Stimulated activated CD4-positive, alpha-beta T cell treated with anti-CD3 and anti-CD28 coated beads, Interleukin-12 subunit alpha, Interleukin-12 subunit beta, amount 100 ng/mL, for 24 hours (primary cell): ENCODE measurements around the gene HTR1B.

Experiments used
- DNase-seq, 2 experiments: peaks; one replicate each; pipeline ENCODE4 v3.0.0-alpha.2; 2020; ENCODE audit warnings: low read depth in 2 of 2

The HTR1B gene

GRCh38 chr6:77456531-77457248, 6.6 kb downstream of the HTR1B start:
- DNase-seq = no peak

- no peak for DNase-seq
These were observed 8.0 kb downstream of the HTR1B start for GRCh38 chr6:77455271-77455670.

GRCh38 chr6:77454386-77454785, 8.9 kb downstream of the HTR1B start:
- DNase-seq = no peak

DNA sequence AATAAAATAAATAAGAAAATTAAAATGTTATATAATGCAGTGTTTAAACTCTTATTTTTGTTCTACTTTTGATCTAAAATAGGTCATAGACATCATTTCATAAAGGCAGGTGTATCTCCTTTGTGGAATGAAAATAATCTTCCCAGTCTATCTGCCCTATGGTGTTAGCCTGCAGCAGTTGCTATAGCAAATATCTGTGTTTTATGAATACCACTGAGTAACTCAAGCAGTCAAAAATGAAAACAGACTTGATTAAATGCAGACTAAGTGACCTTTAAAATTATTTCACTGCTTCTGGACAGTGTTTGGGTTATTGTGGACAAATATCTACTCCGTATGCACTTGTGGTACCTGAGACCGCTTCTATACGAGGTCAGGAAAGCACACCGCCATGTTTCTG, 11.8 kb downstream of the HTR1B start:
- DNase-seq = no peak

GRCh38 chr6:77450924-77451323, 12.4 kb downstream of the HTR1B start:
- DNase-seq = no peak

DNA sequence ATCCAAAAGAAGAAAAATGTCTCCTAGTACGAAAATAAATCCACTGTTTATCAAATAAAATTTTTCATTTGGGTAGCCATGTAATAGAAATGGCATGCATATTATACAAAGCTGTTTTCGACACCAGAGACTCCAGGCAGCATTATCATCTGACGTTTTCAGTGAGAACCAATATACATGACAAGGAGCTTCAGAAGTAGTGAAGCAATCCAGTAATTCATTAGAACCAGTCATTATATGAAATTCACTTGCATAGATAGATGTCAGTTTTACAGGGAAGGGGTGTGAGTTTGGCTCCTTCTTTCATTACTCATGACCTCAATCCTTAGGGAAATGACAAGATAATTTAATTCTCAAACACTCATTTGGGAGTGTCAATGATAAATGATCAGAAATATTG, 14.7 kb downstream of the HTR1B start:
- DNase-seq = no peak

DNA sequence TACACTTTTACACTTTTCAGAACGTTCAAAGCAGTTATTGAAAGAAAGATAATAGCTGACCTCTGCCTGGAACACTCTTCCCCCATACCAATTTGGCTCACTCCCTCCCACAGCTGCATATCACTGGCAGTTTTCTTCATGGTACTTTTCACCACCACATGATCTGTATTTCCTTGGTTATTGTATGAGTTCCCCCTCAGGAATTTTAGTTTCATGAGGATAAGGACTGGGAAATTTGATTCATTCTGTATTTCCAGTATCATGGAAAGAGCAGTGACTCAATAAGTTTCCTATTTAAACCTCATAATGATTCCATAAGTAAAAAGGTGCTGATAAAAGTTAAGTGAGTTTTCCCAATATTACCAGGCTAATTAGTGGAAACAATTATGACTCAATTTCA, 16.0 kb downstream of the HTR1B start:
- no peak for DNase-seq

- DNase-seq = no peak
These were observed 17.0 kb downstream of the HTR1B start for GRCh38 chr6:77446249-77446648.

DNA sequence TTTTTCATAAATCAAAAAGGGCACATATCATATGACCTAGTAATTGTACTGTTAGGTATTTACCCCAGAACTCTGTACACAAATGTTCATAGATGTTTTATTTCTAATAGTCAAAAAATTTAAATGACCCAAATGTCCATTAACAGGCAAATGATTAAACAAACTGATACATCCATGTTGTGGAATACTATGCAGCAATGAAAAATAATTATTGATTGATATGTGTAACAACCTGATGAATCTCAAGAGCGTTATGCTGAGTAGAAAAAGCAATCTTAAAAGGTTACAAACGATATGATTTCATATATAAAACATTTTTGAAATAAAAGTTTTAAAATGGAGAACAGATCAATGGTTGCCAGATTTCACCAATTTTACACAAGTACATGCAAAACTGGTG, 18.1 kb downstream of the HTR1B start:
- no peak for DNase-seq

DNA sequence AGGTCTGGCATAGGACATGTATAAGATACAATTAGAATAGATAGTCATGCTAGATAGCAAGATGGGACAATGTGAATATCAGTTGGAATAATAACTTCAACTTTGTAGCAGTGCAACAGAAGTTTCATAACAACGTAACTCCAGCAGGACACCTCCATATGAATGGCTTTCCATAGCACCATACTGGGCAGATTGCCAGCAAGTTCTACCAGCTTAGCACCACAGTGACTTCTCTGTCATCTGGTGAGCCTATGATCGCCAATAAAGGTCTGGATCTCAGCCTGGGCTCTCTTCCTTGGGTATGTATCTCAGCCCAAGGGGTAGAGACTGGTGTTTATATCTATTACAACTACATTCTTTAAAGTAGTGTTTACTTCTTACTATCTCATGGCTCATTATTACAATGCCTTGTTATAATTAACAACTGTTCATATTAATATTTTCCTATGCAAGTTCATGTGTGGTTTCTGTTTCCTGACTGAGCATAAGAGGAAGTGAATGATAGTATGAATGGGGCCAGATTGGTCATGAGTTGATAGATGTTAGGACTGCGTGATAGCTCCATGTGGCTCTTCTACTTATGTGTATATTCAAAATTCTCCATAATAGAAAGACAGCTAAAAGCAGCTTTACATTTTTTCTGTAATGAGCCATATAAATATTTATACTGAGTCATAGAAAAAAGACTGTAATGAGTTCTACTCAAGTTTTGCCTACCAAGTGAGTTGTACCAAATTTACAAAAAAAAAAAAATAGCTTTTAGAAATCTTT, 22.9 kb downstream of the HTR1B start:
- no peak for DNase-seq

GRCh38 chr6:77433888-77434287, 29.4 kb downstream of the HTR1B start:
- no peak for DNase-seq

GRCh38 chr6:77430504-77430903, 32.8 kb downstream of the HTR1B start:
- DNase-seq = no peak

DNA sequence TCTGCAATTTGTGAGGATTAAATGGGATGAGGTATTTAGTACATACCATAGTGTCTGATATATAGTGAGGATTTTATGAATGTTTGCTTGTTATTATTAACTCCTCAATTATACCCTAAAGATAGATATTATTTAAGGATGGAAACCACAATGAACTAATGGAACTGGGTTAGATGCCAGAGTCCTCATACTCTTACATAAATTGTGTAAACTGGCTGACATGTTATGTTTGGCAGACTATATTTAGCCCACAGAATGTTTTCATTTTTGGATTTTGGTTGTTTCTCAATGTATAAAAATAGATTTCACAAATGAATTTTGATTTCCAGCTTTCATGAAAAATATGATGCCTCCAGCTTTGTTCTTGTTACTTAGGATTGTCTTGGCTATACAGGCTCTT, 37.6 kb downstream of the HTR1B start:
- no peak for DNase-seq

GRCh38 chr6:77425216-77425615, 38.1 kb downstream of the HTR1B start:
- DNase-seq = no peak

DNA sequence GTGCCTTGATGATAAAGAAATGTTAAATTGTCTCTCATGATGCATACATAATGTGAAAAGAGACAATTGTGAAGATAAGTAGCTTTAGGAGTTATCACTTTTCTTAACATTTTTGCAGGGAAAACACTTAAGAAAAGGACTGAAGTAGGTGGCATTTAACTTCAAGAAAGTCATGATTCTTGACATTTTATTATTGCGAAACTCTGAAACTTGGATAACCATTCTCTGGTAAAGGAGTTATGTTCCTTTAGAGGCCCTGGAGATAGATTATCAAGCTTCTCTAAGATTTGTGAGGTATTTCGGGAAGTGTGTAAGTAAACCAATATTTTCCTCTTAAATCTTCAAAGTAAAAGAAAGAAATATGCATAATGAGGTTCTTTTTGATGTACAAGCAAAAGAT, 38.5 kb downstream of the HTR1B start:
- DNase-seq = no peak

GRCh38 chr6:77416839-77417238, 46.5 kb downstream of the HTR1B start:
- no peak for DNase-seq

DNA sequence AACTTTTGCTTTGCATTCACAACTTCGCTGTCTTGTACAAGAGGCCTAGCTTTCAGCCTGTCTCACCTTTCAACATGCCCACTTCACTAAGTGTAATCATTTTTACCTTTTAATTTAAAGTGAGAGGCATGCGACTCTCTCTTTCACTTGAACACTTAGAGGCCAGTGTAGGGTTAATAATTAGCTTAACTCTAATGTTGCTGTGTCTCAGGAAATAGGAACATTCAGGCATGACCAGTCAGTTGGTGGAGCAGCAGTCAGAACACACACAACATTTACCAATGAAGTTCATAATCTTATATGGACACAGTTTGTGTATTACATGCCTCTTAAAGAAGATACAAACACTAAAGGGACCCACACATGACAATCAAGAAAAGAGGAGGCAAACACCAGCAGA, 47.6 kb downstream of the HTR1B start:
- DNase-seq = no peak
